ENCODE data around the gene PDLIM7. TPM values are rescaled to one million over a fixed set of nuclear protein-coding genes. Genes with fewer than 3 reads are reported as not detected.

PDLIM7 gene
- polyA plus RNA-seq, 1 of the 3 experiments (the other 2 are of a cell fraction), result 206 TPM

DNA sequence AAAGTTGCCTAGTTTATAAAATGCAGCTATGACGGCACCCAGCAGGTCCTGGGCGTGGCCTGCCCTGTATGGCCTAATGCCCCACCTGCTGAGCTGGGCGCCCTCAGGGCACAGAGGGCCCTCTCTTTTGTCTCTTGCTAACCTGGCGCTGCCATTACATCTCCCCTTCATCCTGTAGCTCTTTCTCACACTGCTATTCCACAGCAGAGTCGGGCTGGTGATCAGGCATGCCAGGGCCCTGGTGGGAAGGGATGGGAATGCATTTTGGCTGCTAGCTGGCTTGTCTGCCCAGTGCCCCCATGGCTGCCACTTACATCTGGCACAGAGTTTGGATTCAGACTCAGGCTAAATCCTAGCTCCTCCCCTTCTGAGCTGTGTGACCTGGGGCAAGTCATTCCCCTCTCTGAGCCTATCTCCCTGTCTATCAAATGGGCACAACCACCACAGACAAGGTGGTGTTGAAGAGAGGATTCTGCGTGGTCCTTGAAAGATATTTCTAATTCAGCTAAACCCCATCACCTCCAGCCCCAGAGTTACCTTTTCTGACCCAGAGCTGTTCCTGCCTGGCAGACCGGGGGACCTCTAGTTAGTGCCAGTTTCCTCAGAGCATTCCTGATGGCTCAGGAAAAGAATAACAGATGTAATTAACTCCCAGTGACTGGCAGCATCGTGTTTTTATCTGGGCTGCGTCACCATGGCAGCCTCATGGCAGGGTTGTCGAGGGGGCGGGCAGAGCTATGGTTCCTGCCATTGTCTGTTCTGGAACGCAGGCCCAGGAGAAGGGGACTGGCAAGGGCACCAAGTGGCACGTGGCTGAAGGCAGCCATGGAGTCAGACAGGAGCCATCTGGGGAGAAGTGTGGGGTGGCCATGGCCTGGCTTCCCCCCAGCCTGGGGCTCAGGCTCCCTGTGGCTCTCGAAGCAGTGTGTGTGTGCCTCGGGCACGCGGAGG, 44.4 kb downstream of the PDLIM7 start:
- H3K9me3 ChIP-seq, result no peaks in the 10 kb centered on the region
- peaks cover 28 to 83% of the 10 kb centered on the region in 2 experiments for H3K4me1 ChIP-seq (ENCODE audit: control insufficient read depth in 1 of 2, insufficient read depth in 2 of 2, low read depth in 1 of 2, low read length in 1 of 2)
- no peaks in the 10 kb centered on the region for H3K9me2 ChIP-seq
- peaks cover 39% of the 10 kb centered on the region for H4K20me1 ChIP-seq (ENCODE audit: insufficient read depth)
- no peak overlapping the region for H3K9ac ChIP-seq
- H2AFZ ChIP-seq (ENCODE audit: low read depth), result no peak overlapping the region
- WGBS (ENCODE audit: low lambda C conversion rate), result 80% methylated on average over 15 of the region's 17 CpGs
- H3K27ac ChIP-seq (ENCODE audit: low read depth in 2 of 2, low read length in 1 of 2), result peak overlapping the region; percentile 14 to 91; a peak in 3 of 4 replicates
- no peak overlapping the region for H3K4me2 ChIP-seq
- peaks cover 3% of the 10 kb centered on the region; the same call in 1 of the 2 replicates for H3K79me2 ChIP-seq (ENCODE audit: insufficient read depth)
- H3F3A ChIP-seq (replicated peaks; ENCODE audit: insufficient read depth), result peaks cover 33% of the 10 kb centered on the region
- peaks cover 10 to 12% of the 10 kb centered on the region in 2 experiments for H3K36me3 ChIP-seq (replicated peaks in 1 of 2; ENCODE audit: control insufficient read depth in 1 of 2, insufficient read depth in 2 of 2, low read length in 1 of 2)
- ChIA-PET POLR2A (interaction anchor here (1.9 to 4.9 kb wide), 6 partner anchors 9 to 63 kb away, joined by 5 to 72 read pairs (median 10); no protein-coding TSS in a partner anchor), CTCF (interaction anchor here (0.8 to 15.5 kb wide), 26 partner anchors 7 to 381 kb away, joined by 3 to 375 read pairs (median 4); partner anchors contain the start of genes DBN1, F12, GRK6 and PDLIM7)
- H3K4me3 ChIP-seq (ENCODE audit: low read depth in 2 of 2, low read length in 1 of 2), result no peak overlapping the region
- DNase-seq, result peak; percentile 74
- H3K27me3 ChIP-seq (ENCODE audit: insufficient read depth), result no peaks in the 10 kb centered on the region
- TF ChIP-seq TEAD4 (IDR thresholded peaks at IDR 0.05; ENCODE audit: borderline replicate concordance, insufficient read depth) (no peak), FOXM1 (IDR thresholded peaks at IDR 0.05; ENCODE audit: low read depth) (no peak), MEF2A (IDR thresholded peaks at IDR 0.05; ENCODE audit: borderline replicate concordance, low read depth) (no peak), YY1 (IDR thresholded peaks at IDR 0.05; ENCODE audit: low read depth) (no peak), RCOR1 (IDR thresholded peaks at IDR 0.05; ENCODE audit: low read length) (no peak), RFX5 (IDR thresholded peaks at IDR 0.05; ENCODE audit: low read length) (no peak), MXI1 (IDR thresholded peaks at IDR 0.05; ENCODE audit: low read depth, low read length) (peak; percentile 85), EZH2phosphoT487 (IDR thresholded peaks at IDR 0.05; ENCODE audit: borderline replicate concordance, low read depth) (no peak), RXRA (IDR thresholded peaks at IDR 0.05; ENCODE audit: borderline replicate concordance, low read depth) (no peak), ELF1 (IDR thresholded peaks at IDR 0.05) (no peak), FOSL2 (IDR thresholded peaks at IDR 0.05; ENCODE audit: borderline replicate concordance, low read depth) (no peak), SMC3 (IDR thresholded peaks at IDR 0.05; ENCODE audit: low read depth, low read length) (peak; percentile 18; the same call in 1 of the 2 replicates), SIN3A (IDR thresholded peaks at IDR 0.05; ENCODE audit: borderline replicate concordance, low read depth, low read length) (no peak), GABPA (IDR thresholded peaks at IDR 0.05; ENCODE audit: low read depth) (no peak), NRF1 (IDR thresholded peaks at IDR 0.05; ENCODE audit: low read depth, low read length) (no peak), JUND (IDR thresholded peaks at IDR 0.05) (no peak), POLR2AphosphoS5 (IDR thresholded peaks at IDR 0.05; ENCODE audit: low read depth, low read length) (no peak), TAF1 (IDR thresholded peaks at IDR 0.05; ENCODE audit: borderline replicate concordance, low read depth, low read length) (no peak)
- TF ChIP-seq, protein P1, sequence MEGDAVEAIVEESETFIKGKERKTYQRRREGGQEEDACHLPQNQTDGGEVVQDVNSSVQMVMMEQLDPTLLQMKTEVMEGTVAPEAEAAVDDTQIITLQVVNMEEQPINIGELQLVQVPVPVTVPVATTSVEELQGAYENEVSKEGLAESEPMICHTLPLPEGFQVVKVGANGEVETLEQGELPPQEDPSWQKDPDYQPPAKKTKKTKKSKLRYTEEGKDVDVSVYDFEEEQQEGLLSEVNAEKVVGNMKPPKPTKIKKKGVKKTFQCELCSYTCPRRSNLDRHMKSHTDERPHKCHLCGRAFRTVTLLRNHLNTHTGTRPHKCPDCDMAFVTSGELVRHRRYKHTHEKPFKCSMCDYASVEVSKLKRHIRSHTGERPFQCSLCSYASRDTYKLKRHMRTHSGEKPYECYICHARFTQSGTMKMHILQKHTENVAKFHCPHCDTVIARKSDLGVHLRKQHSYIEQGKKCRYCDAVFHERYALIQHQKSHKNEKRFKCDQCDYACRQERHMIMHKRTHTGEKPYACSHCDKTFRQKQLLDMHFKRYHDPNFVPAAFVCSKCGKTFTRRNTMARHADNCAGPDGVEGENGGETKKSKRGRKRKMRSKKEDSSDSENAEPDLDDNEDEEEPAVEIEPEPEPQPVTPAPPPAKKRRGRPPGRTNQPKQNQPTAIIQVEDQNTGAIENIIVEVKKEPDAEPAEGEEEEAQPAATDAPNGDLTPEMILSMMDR (IDR thresholded peaks at IDR 0.05), result 0 out of 2 replicates have a peak, but pooled peaks have one; percentile 14
- TF ChIP-seq, protein P2, sequence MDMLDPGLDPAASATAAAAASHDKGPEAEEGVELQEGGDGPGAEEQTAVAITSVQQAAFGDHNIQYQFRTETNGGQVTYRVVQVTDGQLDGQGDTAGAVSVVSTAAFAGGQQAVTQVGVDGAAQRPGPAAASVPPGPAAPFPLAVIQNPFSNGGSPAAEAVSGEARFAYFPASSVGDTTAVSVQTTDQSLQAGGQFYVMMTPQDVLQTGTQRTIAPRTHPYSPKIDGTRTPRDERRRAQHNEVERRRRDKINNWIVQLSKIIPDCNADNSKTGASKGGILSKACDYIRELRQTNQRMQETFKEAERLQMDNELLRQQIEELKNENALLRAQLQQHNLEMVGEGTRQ (IDR thresholded peaks at IDR 0.05; ENCODE audit: borderline replicate concordance, low read depth, low read length), result no peak
- TF ChIP-seq, protein P3, sequence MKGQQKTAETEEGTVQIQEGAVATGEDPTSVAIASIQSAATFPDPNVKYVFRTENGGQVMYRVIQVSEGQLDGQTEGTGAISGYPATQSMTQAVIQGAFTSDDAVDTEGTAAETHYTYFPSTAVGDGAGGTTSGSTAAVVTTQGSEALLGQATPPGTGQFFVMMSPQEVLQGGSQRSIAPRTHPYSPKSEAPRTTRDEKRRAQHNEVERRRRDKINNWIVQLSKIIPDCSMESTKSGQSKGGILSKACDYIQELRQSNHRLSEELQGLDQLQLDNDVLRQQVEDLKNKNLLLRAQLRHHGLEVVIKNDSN (IDR thresholded peaks at IDR 0.05; ENCODE audit: borderline replicate concordance, low read depth), result no peak
- TF ChIP-seq, protein P4, sequence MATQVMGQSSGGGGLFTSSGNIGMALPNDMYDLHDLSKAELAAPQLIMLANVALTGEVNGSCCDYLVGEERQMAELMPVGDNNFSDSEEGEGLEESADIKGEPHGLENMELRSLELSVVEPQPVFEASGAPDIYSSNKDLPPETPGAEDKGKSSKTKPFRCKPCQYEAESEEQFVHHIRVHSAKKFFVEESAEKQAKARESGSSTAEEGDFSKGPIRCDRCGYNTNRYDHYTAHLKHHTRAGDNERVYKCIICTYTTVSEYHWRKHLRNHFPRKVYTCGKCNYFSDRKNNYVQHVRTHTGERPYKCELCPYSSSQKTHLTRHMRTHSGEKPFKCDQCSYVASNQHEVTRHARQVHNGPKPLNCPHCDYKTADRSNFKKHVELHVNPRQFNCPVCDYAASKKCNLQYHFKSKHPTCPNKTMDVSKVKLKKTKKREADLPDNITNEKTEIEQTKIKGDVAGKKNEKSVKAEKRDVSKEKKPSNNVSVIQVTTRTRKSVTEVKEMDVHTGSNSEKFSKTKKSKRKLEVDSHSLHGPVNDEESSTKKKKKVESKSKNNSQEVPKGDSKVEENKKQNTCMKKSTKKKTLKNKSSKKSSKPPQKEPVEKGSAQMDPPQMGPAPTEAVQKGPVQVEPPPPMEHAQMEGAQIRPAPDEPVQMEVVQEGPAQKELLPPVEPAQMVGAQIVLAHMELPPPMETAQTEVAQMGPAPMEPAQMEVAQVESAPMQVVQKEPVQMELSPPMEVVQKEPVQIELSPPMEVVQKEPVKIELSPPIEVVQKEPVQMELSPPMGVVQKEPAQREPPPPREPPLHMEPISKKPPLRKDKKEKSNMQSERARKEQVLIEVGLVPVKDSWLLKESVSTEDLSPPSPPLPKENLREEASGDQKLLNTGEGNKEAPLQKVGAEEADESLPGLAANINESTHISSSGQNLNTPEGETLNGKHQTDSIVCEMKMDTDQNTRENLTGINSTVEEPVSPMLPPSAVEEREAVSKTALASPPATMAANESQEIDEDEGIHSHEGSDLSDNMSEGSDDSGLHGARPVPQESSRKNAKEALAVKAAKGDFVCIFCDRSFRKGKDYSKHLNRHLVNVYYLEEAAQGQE (IDR thresholded peaks at IDR 0.05; ENCODE audit: low read depth, low read length), result no peak
- TF ChIP-seq, protein P5, sequence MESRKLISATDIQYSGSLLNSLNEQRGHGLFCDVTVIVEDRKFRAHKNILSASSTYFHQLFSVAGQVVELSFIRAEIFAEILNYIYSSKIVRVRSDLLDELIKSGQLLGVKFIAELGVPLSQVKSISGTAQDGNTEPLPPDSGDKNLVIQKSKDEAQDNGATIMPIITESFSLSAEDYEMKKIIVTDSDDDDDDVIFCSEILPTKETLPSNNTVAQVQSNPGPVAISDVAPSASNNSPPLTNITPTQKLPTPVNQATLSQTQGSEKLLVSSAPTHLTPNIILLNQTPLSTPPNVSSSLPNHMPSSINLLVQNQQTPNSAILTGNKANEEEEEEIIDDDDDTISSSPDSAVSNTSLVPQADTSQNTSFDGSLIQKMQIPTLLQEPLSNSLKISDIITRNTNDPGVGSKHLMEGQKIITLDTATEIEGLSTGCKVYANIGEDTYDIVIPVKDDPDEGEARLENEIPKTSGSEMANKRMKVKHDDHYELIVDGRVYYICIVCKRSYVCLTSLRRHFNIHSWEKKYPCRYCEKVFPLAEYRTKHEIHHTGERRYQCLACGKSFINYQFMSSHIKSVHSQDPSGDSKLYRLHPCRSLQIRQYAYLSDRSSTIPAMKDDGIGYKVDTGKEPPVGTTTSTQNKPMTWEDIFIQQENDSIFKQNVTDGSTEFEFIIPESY (IDR thresholded peaks at IDR 0.05; ENCODE audit: borderline replicate concordance, low read depth), result no peak
